WTC11 (cell line): ENCODE measurements around the gene EVC.

Source experiments
- AFF4 ChIP-seq: sonication (generic); formaldehyde crosslinking; IDR thresholded peaks from 2 replicates; pipeline ENCODE4 v1.8.1; 2023; ENCODE audit warnings: mild to moderate bottlenecking, missing genetic modification reagents, borderline replicate concordance
- ATF2 ChIP-seq: sonication (generic); formaldehyde crosslinking; IDR thresholded peaks from 2 replicates; pipeline ENCODE4 v1.8.1; 2022; ENCODE audit warnings: low read depth, missing genetic modification reagents, borderline replicate concordance
- E2F1 ChIP-seq: sonication (generic); formaldehyde crosslinking; IDR thresholded peaks from 2 replicates; pipeline ENCODE4 v1.8.0; 2022; ENCODE audit warnings: mild to moderate bottlenecking, missing genetic modification reagents
- ELF4 ChIP-seq: sonication (generic); formaldehyde crosslinking; IDR thresholded peaks from 2 replicates; pipeline ENCODE4 v1.8.1; 2022; ENCODE audit warnings: low read depth, mild to moderate bottlenecking, moderate library complexity, missing genetic modification reagents
- ERG ChIP-seq: fragments of 250-450 bp; sonication (Bioruptor Pico); IDR thresholded peaks from 2 replicates; pipeline ENCODE4 v1.8.0; 2021; ENCODE audit warnings: mild to moderate bottlenecking
- ETV6 ChIP-seq: sonication (generic); formaldehyde crosslinking; IDR thresholded peaks from 2 replicates; pipeline ENCODE4 v1.8.1; 2022; ENCODE audit warnings: mild to moderate bottlenecking, missing genetic modification reagents
- IRF2 ChIP-seq: sonication (generic); formaldehyde crosslinking; IDR thresholded peaks from 2 replicates; pipeline ENCODE4 v1.8.0; 2022; ENCODE audit warnings: low read depth, missing genetic modification reagents, borderline replicate concordance
- JAZF1 ChIP-seq: fragments of 250-450 bp; sonication (Bioruptor Pico); IDR thresholded peaks from 2 replicates; pipeline ENCODE4 v1.9.0; 2021; ENCODE audit warnings: moderate library complexity, mild to moderate bottlenecking, inconsistent platforms
- SP1 ChIP-seq: sonication (generic); formaldehyde crosslinking; conservative IDR thresholded peaks from 2 replicates; pipeline ENCODE4 v1.8.1; 2022; ENCODE audit warnings: missing genetic modification reagents
- TCF7 ChIP-seq: sonication (generic); formaldehyde crosslinking; IDR thresholded peaks from 2 replicates; pipeline ENCODE4 v1.8.0; 2022; ENCODE audit warnings: mild to moderate bottlenecking, low read depth, missing genetic modification reagents, moderate library complexity
- ZNF121 ChIP-seq: sonication (generic); formaldehyde crosslinking; IDR thresholded peaks from 2 replicates; pipeline ENCODE4 v1.8.0; 2023; ENCODE audit warnings: missing genetic modification reagents
- TF ChIP-seq, protein P1 (sequence below): fragments of 200-600 bp; IDR thresholded peaks from 2 replicates; pipeline ENCODE4 v1.8.0; 2022; ENCODE audit warnings: antibody characterized with exemption
- TF ChIP-seq, protein P2 (sequence below): sonication (generic); formaldehyde crosslinking; conservative IDR thresholded peaks from 2 replicates; pipeline ENCODE4 v1.8.1; 2023; ENCODE audit warnings: mild to moderate bottlenecking, low read depth, missing genetic modification reagents, moderate library complexity
- TF ChIP-seq, protein P3 (sequence below): sonication (generic); formaldehyde crosslinking; conservative IDR thresholded peaks from 2 replicates; pipeline ENCODE4 v1.8.1; 2022; ENCODE audit warnings: mild to moderate bottlenecking, missing genetic modification reagents

GRCh38 chr4:5772528-5773270, 61.7 kb downstream of the EVC start:
- no peak for TF ChIP-seq SP1 (CRISPR knock-in tag)
- no peak for TF ChIP-seq ETV6 (CRISPR knock-in tag)
- TF ChIP-seq, protein P1, sequence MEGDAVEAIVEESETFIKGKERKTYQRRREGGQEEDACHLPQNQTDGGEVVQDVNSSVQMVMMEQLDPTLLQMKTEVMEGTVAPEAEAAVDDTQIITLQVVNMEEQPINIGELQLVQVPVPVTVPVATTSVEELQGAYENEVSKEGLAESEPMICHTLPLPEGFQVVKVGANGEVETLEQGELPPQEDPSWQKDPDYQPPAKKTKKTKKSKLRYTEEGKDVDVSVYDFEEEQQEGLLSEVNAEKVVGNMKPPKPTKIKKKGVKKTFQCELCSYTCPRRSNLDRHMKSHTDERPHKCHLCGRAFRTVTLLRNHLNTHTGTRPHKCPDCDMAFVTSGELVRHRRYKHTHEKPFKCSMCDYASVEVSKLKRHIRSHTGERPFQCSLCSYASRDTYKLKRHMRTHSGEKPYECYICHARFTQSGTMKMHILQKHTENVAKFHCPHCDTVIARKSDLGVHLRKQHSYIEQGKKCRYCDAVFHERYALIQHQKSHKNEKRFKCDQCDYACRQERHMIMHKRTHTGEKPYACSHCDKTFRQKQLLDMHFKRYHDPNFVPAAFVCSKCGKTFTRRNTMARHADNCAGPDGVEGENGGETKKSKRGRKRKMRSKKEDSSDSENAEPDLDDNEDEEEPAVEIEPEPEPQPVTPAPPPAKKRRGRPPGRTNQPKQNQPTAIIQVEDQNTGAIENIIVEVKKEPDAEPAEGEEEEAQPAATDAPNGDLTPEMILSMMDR: no peak
- TF ChIP-seq, protein P2, sequence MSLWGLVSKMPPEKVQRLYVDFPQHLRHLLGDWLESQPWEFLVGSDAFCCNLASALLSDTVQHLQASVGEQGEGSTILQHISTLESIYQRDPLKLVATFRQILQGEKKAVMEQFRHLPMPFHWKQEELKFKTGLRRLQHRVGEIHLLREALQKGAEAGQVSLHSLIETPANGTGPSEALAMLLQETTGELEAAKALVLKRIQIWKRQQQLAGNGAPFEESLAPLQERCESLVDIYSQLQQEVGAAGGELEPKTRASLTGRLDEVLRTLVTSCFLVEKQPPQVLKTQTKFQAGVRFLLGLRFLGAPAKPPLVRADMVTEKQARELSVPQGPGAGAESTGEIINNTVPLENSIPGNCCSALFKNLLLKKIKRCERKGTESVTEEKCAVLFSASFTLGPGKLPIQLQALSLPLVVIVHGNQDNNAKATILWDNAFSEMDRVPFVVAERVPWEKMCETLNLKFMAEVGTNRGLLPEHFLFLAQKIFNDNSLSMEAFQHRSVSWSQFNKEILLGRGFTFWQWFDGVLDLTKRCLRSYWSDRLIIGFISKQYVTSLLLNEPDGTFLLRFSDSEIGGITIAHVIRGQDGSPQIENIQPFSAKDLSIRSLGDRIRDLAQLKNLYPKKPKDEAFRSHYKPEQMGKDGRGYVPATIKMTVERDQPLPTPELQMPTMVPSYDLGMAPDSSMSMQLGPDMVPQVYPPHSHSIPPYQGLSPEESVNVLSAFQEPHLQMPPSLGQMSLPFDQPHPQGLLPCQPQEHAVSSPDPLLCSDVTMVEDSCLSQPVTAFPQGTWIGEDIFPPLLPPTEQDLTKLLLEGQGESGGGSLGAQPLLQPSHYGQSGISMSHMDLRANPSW (CRISPR knock-in tag): no peak
- TF ChIP-seq ERG (CRISPR knock-in tag): no peak
- TF ChIP-seq, protein P3, sequence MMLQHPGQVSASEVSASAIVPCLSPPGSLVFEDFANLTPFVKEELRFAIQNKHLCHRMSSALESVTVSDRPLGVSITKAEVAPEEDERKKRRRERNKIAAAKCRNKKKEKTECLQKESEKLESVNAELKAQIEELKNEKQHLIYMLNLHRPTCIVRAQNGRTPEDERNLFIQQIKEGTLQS (CRISPR knock-in tag): no peak
- TF ChIP-seq E2F1: no peak
- no peak for TF ChIP-seq ELF4
- no peak for TF ChIP-seq ATF2 (CRISPR knock-in tag)
- TF ChIP-seq TCF7: no peak
- no peak for TF ChIP-seq ZNF121 (CRISPR knock-in tag)
- no peak for TF ChIP-seq AFF4
- no peak for TF ChIP-seq JAZF1 (CRISPR knock-in tag)
- no peak for TF ChIP-seq IRF2 (CRISPR knock-in tag)
